ENCODE results near the gene ADAMTS16.

ADAMTS16 gene

GRCh38 chr5:5320062-5320805 is 180.1 kb downstream of the ADAMTS16 start:
- no peak for DNase-seq

GRCh38 chr5:5321137-5321536 is 181.0 kb downstream of the ADAMTS16 start:
- DNase-seq: no peak

GRCh38 chr5:5323551-5323950 is 183.4 kb downstream of the ADAMTS16 start:
- DNase-seq: no peak

- no peak for DNase-seq
These were observed 186.1 kb downstream of the ADAMTS16 start for GRCh38 chr5:5326115-5326758.

- no peak for DNase-seq
These were observed 187.0 kb downstream of the ADAMTS16 start for GRCh38 chr5:5327126-5327525.

- no peak for DNase-seq
These were observed 190.8 kb downstream of the ADAMTS16 start for GRCh38 chr5:5330728-5331452.

GRCh38 chr5:5331848-5332247 is 191.7 kb downstream of the ADAMTS16 start:
- DNase-seq: no peak

GRCh38 chr5:5332287-5332686 is 192.2 kb downstream of the ADAMTS16 start:
- DNase-seq: no peak

- no peak for DNase-seq
These were observed 195.0 kb downstream of the ADAMTS16 start for GRCh38 chr5:5335107-5335506.

- DNase-seq: no peak
These were observed 195.7 kb downstream of the ADAMTS16 start for GRCh38 chr5:5335700-5336264.

GRCh38 chr5:5339257-5339656 is 199.1 kb downstream of the ADAMTS16 start:
- DNase-seq: no peak

GRCh38 chr5:5340206-5340729 is 200.1 kb downstream of the ADAMTS16 start:
- DNase-seq: no peak

GRCh38 chr5:5341531-5342292 is 201.6 kb downstream of the ADAMTS16 start:
- no peak for DNase-seq

GRCh38 chr5:5342784-5343183 is 202.7 kb downstream of the ADAMTS16 start:
- no peak for DNase-seq

GRCh38 chr5:5343568-5343967 is 203.4 kb downstream of the ADAMTS16 start:
- no peak for DNase-seq

GRCh38 chr5:5344051-5344571 is 204.0 kb downstream of the ADAMTS16 start:
- DNase-seq: no peak

GRCh38 chr5:5344606-5345005 is 204.5 kb downstream of the ADAMTS16 start:
- DNase-seq: no peak

GRCh38 chr5:5347442-5347841 is 207.3 kb downstream of the ADAMTS16 start:
- no peak for DNase-seq

GRCh38 chr5:5348135-5348534 is 208.0 kb downstream of the ADAMTS16 start:
- DNase-seq: peak; percentile 11 to 65

GRCh38 chr5:5348576-5348975 is 208.4 kb downstream of the ADAMTS16 start:
- no peak for DNase-seq

- no peak for DNase-seq
These were observed 210.0 kb downstream of the ADAMTS16 start for GRCh38 chr5:5350101-5350500.

- no peak for DNase-seq
These were observed 211.3 kb downstream of the ADAMTS16 start for GRCh38 chr5:5351288-5351979.
